Spinal cord (tissue), 10 donors: Measurements from ENCODE around the gene GPR55. TPM values are rescaled to one million over a fixed set of nuclear protein-coding genes. Genes with fewer than 3 reads are reported as not detected.

Experiments used
- DNase-seq, 6 donors: peaks; one replicate each; pipeline versions ENCODE4 v3.0.0 to v3.0.0-alpha.2; 2013 to 2015; ENCODE audit warnings: low spot score in 6 of 6, low read depth in 4 of 6
- H3K27ac ChIP-seq: one replicate; pipeline ENCODE4 v1.5.1; 2013; ENCODE audit warnings: low read depth, low read length, control low read depth
- H3K27me3 ChIP-seq: one replicate; pipeline ENCODE4 v1.6.1; 2013; ENCODE audit warnings: low read length; ENCODE audit not compliant: control insufficient read depth, insufficient read depth
- H3K36me3 ChIP-seq: one replicate; pipeline ENCODE4 v1.6.1; 2013; ENCODE audit warnings: low read length; ENCODE audit not compliant: control insufficient read depth, insufficient read depth
- H3K4me1 ChIP-seq: one replicate; pipeline ENCODE4 v1.6.1; 2013; ENCODE audit warnings: low read length; ENCODE audit not compliant: control insufficient read depth, insufficient read depth
- H3K4me3 ChIP-seq: one replicate; pipeline ENCODE4 v1.5.1; 2013; ENCODE audit warnings: low read depth, low read length, control low read depth
- H3K9me3 ChIP-seq: one replicate; pipeline ENCODE4 v1.6.1; 2013; ENCODE audit warnings: low read length; ENCODE audit not compliant: control insufficient read depth, insufficient read depth
- WGBS: methylation state at CpG from one replicate; pipeline ENCODE4 v1.1.5; 2013; ENCODE audit warnings: missing lambda C conversion rate; ENCODE audit not compliant: insufficient coverage; 5-methylcytosine and 5-hydroxymethylcytosine counted together
- polyA plus RNA-seq, 2 donors: library from polyadenylated mRNA; unstranded; fragments of 120-200 nt; gene quantifications; one replicate each; pipeline ENCODE4 v1.2.1, GENCODE V29; 2013; ENCODE audit not compliant: insufficient read length in 2 of 2
- total RNA-seq, 2 donors: library from RNA; depleted of rRNA in 1 of 2; stranded (reverse); fragments of 120-200 nt in 1 of 2; fragments of >200 nt in 1 of 2; gene quantifications; one replicate each; pipeline versions ENCODE4 v1.2.3 to v1.2.4, GENCODE V29; 2013 to 2014
- donor health status: healthy.

GPR55 gene
- total and polyA plus RNA-seq, 4 donors: 0.08 to 0.12 TPM; not detected in 2

GRCh38 chr2:230920167-230920566 lies 4.9 kb downstream of the GPR55 start:
- Histone ChIP-seq H3K9me3 (no peaks in the 10 kb centered on the region), H3K4me3 (no peak overlapping the region), H3K4me1 (no peaks in the 10 kb centered on the region), H3K36me3 (no peaks in the 10 kb centered on the region), H3K27me3 (no peaks in the 10 kb centered on the region), H3K27ac (no peak overlapping the region)
- 63% methylated on average over 1 of the region's 2 CpGs for WGBS
- no peak for DNase-seq

GRCh38 chr2:230919681-230920080 lies 5.4 kb downstream of the GPR55 start:
- Histone ChIP-seq H3K4me3 (no peak overlapping the region), H3K9me3 (no peaks in the 10 kb centered on the region), H3K27ac (no peak overlapping the region), H3K36me3 (no peaks in the 10 kb centered on the region), H3K27me3 (no peaks in the 10 kb centered on the region), H3K4me1 (no peaks in the 10 kb centered on the region)
- no peak for DNase-seq
- no CpG with 5 or more reads among the region's 2 CpGs for WGBS

- H3K27me3 ChIP-seq: no peaks in the 10 kb centered on the region
- H3K4me1 ChIP-seq: no peaks in the 10 kb centered on the region
- H3K9me3 ChIP-seq: no peaks in the 10 kb centered on the region
- H3K27ac ChIP-seq: no peak overlapping the region
- no CpG with 5 or more reads among the region's 2 CpGs for WGBS
- H3K4me3 ChIP-seq: no peak overlapping the region
- DNase-seq: no peak
- no peaks in the 10 kb centered on the region for H3K36me3 ChIP-seq
These were observed 5.8 kb downstream of the GPR55 start for GRCh38 chr2:230919240-230919639.

GRCh38 chr2:230916218-230916617 lies 8.8 kb downstream of the GPR55 start:
- Histone ChIP-seq H3K27me3 (no peaks in the 10 kb centered on the region), H3K4me1 (no peaks in the 10 kb centered on the region), H3K27ac (no peak overlapping the region), H3K36me3 (no peaks in the 10 kb centered on the region), H3K4me3 (no peak overlapping the region), H3K9me3 (no peaks in the 10 kb centered on the region)
- DNase-seq: no peak
- WGBS: no CpG with 5 or more reads among the region's 7 CpGs

GRCh38 chr2:230915319-230915718 lies 9.7 kb downstream of the GPR55 start:
- H3K4me3 ChIP-seq: no peak overlapping the region
- H3K9me3 ChIP-seq: no peaks in the 10 kb centered on the region
- H3K27me3 ChIP-seq: no peaks in the 10 kb centered on the region
- no peak for DNase-seq
- 38% methylated on average over 4 of the region's 6 CpGs for WGBS
- no peaks in the 10 kb centered on the region for H3K4me1 ChIP-seq
- no peaks in the 10 kb centered on the region for H3K36me3 ChIP-seq
- no peak overlapping the region for H3K27ac ChIP-seq

- 100% methylated on average over 3 of the region's 3 CpGs for WGBS
- H3K27ac ChIP-seq: no peak overlapping the region
- H3K4me1 ChIP-seq: no peaks in the 10 kb centered on the region
- no peaks in the 10 kb centered on the region for H3K27me3 ChIP-seq
- H3K36me3 ChIP-seq: no peaks in the 10 kb centered on the region
- no peak overlapping the region for H3K4me3 ChIP-seq
- DNase-seq: no peak
- H3K9me3 ChIP-seq: no peaks in the 10 kb centered on the region
These were observed 10.2 kb downstream of the GPR55 start for GRCh38 chr2:230914886-230915285.

GRCh38 chr2:230913406-230914143 lies 11.5 kb downstream of the GPR55 start:
- whole genome bisulfite sequencing: 94% methylated on average over 4 of the region's 5 CpGs
- Histone ChIP-seq H3K4me1 (no peaks in the 10 kb centered on the region), H3K9me3 (no peaks in the 10 kb centered on the region), H3K27me3 (no peaks in the 10 kb centered on the region), H3K4me3 (no peak overlapping the region), H3K36me3 (no peaks in the 10 kb centered on the region), H3K27ac (no peak overlapping the region)
- DNase-seq: peak in 2 of 6 donors; percentile 76 to 78

- H3K27ac ChIP-seq: no peak overlapping the region
- no CpG with 5 or more reads among the region's 5 CpGs for WGBS
- no peak for DNase-seq
- H3K4me3 ChIP-seq: no peak overlapping the region
- H3K9me3 ChIP-seq: no peaks in the 10 kb centered on the region
- no peaks in the 10 kb centered on the region for H3K27me3 ChIP-seq
- no peaks in the 10 kb centered on the region for H3K4me1 ChIP-seq
- no peaks in the 10 kb centered on the region for H3K36me3 ChIP-seq
These were observed 12.3 kb downstream of the GPR55 start for GRCh38 chr2:230912724-230913123.

- Histone ChIP-seq H3K27me3 (no peaks in the 10 kb centered on the region), H3K9me3 (no peaks in the 10 kb centered on the region), H3K27ac (no peak overlapping the region), H3K4me1 (no peaks in the 10 kb centered on the region), H3K36me3 (no peaks in the 10 kb centered on the region), H3K4me3 (no peak overlapping the region)
- no peak for DNase-seq
- 85% methylated on average over 4 of the region's 5 CpGs for WGBS
These were observed 13.0 kb downstream of the GPR55 start for GRCh38 chr2:230912046-230912445.

GRCh38 chr2:230910546-230911177 lies 14.4 kb downstream of the GPR55 start:
- WGBS: 90% methylated on average over 11 of the region's 13 CpGs

More at GRCh38 chr2:230910546-230911177, 14.4 kb downstream of the GPR55 start:
- Histone ChIP-seq H3K4me3 (no peak overlapping the region), H3K27me3 (no peaks in the 10 kb centered on the region), H3K4me1 (no peaks in the 10 kb centered on the region), H3K36me3 (no peaks in the 10 kb centered on the region), H3K9me3 (no peaks in the 10 kb centered on the region), H3K27ac (no peak overlapping the region)
- DNase-seq: no peak
